GM06990 (cell line): ENCODE measurements around the gene CCDC27.
"Not testable (repeated sequence)": the region's sequence is repeated elsewhere in the genome, so short reads cannot be mapped to it uniquely, and the experiment has no call there.

Source experiments
- DNase-seq: peaks from one replicate; pipeline ENCODE4 v3.0.0-alpha.2; 2011; ENCODE audit not compliant: insufficient read length; ENCODE audit errors: extremely low read depth
- H3K27me3 ChIP-seq: replicated peaks from 2 replicates; pipeline ENCODE4 v1.6.0; 2011; ENCODE audit warnings: low read length; ENCODE audit not compliant: control insufficient read depth, insufficient read depth
- H3K36me3 ChIP-seq: 2 replicates; pipeline ENCODE4 v1.5.1; 2011; ENCODE audit warnings: low read length; ENCODE audit not compliant: control insufficient read depth, insufficient read depth
- H3K4me3 ChIP-seq: replicated peaks from 2 replicates; pipeline ENCODE4 v1.5.1; 2011; ENCODE audit warnings: low read depth, mild to moderate bottlenecking, control low read depth, low read length
- TF ChIP-seq, protein P1 (sequence below): IDR thresholded peaks from 2 replicates; pipeline ENCODE4 v1.5.1; 2011; ENCODE audit warnings: low read length, control low read depth, mild to moderate bottlenecking, inconsistent platforms; ENCODE audit not compliant: insufficient read depth, poor library complexity, severe bottlenecking

The CCDC27 gene

DNA sequence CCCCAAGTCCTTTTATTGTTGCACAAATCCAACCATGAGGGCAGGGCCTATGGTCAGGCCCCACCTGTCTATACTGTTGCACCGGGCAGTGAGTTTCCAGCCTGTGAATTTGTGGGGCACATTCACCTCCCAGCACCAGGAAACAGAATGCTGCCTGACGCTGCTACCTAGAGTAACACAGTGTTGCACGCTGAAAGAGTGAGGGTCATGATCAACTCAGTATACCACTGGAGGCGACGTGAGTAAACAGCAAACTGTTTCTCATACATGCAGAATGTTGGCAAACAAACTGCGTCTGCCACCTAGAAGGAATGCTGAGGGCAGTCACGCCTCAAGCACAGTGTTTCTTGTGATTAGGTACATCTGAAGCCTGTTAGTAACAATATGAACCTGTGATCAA lies 57.4 kb downstream of the CCDC27 start:
- Histone ChIP-seq H3K27me3 (no peaks in the 10 kb centered on the region), H3K4me3 (no peak overlapping the region), H3K36me3 (no peaks in the 10 kb centered on the region; the same call in 1 of the 2 replicates)
- TF ChIP-seq, protein P1, sequence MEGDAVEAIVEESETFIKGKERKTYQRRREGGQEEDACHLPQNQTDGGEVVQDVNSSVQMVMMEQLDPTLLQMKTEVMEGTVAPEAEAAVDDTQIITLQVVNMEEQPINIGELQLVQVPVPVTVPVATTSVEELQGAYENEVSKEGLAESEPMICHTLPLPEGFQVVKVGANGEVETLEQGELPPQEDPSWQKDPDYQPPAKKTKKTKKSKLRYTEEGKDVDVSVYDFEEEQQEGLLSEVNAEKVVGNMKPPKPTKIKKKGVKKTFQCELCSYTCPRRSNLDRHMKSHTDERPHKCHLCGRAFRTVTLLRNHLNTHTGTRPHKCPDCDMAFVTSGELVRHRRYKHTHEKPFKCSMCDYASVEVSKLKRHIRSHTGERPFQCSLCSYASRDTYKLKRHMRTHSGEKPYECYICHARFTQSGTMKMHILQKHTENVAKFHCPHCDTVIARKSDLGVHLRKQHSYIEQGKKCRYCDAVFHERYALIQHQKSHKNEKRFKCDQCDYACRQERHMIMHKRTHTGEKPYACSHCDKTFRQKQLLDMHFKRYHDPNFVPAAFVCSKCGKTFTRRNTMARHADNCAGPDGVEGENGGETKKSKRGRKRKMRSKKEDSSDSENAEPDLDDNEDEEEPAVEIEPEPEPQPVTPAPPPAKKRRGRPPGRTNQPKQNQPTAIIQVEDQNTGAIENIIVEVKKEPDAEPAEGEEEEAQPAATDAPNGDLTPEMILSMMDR, result no peak
- no peak for DNase-seq

DNA sequence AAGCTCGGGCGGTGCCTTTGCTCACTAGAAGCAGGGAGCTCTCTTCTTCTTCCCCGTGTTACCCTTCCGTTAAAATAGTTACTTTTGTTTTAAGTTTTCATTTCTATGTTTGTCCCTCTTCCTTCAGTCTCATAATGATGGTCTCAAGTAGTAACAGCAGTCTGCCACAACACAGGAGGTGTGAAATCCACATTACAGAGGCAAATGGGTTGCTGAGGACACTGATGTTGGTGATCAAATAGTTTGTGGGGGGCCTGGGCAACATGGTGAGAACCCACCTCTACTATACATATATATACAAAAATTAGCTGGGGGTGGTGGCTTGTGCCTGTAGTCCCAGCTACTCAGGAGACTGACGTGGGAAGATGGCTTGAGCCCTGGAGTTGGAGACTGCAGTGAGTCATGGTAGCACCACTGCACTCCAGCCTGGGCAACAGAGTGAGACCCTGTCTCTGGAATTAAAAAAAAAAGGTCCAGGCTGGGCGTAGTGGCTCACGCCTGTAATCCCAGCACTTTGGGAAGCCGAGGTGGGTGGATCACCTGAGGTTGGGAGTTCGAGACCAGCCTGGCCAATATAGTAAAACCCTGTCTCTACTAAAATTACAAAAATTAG lies 58.0 kb downstream of the CCDC27 start:
- H3K4me3 ChIP-seq, result not testable (repeated sequence)

DNA sequence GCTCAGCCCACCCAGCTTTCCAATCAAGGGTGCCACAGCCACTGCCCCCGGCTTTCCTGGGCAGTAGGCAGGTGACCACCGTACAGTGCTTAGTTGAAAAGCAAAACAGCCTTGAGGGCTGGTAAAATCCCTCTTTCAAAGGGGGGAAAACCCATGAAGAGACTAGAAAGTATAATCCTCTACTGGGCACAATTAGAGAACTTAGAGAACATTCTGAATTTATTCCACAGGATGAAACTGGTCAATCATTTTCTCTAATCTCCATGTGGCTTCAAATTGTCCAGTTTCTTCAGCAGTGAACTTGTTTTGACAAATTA lies 59.3 kb downstream of the CCDC27 start:
- no peak for DNase-seq
- Histone ChIP-seq H3K27me3 (no peaks in the 10 kb centered on the region), H3K4me3 (no peak overlapping the region), H3K36me3 (peaks cover 3% of the 10 kb centered on the region)
- TF ChIP-seq, protein P1, result no peak

More for the DNA sequence above, 58.0 kb downstream of the CCDC27 start:
- not testable (repeated sequence) for H3K27me3 ChIP-seq, H3K36me3 ChIP-seq, DNase-seq

DNA sequence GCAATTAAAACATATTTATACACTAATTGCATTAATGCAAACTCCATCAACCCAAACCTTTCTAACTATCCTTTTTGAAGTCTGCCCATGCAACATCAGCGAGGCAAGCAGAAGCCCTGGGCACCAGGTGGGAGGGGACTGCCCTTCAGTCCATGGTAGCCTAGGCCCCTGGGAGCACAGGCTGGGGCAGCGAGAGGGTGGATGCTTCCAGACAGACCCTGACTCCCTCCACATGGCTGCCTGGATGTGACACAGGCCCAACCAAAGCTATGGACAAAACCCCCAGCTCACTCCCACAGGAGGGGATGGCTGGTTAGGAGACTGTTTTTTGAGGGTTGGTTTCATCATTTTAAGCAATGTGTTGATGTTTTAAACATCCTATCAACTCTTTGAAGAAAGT lies 61.8 kb downstream of the CCDC27 start:
- TF ChIP-seq, protein P1, result no peak
- no peak overlapping the region for H3K4me3 ChIP-seq
- H3K27me3 ChIP-seq, result no peaks in the 10 kb centered on the region
- H3K36me3 ChIP-seq, result peaks cover 3% of the 10 kb centered on the region
- DNase-seq, result no peak

DNA sequence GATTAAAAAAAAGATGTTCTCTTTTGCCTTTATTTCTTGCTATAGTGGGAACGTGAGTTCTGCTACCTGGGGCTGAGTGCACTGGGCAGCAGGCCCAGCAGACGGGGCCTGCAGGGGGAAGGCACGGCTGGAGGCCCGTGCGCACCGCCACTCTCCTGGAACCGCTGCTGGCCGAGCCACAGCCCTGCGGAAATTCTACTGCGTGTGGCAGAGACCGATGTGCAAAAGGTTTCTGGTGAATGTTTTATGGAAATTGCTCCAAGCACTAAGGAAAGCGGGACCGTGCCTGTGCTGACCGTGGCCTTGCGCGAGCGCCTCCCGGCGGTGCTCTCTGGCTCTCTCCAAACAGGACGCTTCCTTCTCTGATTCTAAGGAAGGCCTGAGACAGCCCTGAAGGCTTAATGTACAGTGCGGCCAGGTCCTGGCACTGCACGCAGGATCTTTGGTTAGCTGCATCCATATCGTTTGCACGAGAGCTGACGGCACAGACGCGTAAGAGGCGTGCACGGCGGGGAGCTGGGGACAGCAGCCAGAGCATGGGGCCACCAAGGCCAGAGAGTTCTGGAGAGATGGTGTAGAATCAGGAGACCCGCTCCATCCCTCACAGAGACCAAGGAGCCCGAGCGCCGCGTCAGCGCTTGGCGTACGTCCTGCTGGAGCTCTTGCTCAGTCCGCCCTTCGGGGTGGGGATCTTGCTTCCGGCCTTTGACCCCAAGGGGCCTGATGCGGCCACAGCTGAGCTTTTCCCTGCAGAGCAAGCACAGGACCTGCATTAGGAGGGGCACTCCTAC lies 62.7 kb downstream of the CCDC27 start:
- no peak for DNase-seq
- H3K4me3 ChIP-seq, result no peak overlapping the region
- TF ChIP-seq, protein P1, result no peak
- H3K27me3 ChIP-seq, result no peaks in the 10 kb centered on the region
- peaks cover 3% of the 10 kb centered on the region for H3K36me3 ChIP-seq

DNA sequence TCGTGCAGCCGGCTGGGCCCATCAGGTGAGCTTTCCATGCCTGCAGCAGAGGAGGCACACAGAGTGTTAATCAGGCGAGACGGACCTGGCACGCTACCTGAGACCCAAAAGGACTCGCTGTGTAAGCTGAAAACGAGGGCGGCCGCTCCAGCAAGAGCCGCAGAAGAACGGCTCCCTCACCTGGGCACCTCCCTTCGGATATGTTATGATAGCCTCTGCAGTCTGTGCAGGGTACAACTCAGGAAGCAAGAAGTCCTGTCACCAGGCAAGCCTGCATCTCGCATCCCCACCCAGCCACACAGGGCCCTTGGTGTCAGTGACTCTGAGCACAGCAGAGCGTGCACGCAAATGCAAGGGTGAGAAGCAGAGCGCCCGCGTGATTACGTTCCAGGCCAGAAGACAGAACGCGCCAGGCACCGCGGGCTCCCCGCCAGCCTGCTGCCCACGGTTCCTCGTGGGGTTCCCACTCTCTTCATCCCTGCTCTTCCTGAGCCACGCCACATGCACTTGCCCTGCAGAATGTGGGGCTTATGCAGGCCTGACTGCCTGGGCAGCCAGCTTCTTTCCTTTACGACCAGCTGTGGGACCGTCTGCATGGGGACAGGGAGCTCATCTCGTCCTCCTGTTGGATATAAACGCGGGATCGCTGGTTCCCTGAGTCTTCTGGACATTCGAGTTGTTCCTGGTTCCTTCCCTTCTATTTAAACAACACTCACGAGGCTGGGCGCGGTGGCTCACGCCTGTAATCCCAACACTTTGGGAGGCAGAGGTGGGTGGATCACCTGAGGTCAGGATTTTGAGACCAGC lies 64.3 kb downstream of the CCDC27 start:
- Histone ChIP-seq H3K36me3 (peaks cover 10% of the 10 kb centered on the region), H3K27me3 (no peaks in the 10 kb centered on the region), H3K4me3 (no peak overlapping the region)
- no peak for DNase-seq
- TF ChIP-seq, protein P1, result no peak
